Measurements from ENCODE around the gene SLC25A36.

DNA sequence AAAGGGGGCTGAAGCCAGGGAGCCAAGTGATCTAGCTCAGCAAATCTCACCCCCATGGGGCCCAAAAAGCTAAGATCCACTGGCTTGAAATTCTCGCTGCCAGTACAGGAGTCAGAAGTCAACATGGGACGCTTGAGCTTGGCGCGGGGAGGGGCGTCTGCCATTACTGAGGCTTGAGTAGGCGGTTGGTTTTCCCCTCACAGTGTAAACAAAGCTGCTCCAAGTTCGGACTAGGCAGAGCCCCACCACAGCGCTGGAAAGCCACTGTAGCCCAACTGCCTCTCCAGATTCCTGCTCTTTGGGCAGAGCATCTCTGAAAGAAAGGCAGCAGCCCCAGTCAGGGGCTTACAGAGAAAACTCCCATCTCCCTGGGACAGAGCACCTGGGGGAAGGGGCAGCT, 8.1 kb upstream of the SLC25A36 start:
- TF ChIP-seq, protein P1, sequence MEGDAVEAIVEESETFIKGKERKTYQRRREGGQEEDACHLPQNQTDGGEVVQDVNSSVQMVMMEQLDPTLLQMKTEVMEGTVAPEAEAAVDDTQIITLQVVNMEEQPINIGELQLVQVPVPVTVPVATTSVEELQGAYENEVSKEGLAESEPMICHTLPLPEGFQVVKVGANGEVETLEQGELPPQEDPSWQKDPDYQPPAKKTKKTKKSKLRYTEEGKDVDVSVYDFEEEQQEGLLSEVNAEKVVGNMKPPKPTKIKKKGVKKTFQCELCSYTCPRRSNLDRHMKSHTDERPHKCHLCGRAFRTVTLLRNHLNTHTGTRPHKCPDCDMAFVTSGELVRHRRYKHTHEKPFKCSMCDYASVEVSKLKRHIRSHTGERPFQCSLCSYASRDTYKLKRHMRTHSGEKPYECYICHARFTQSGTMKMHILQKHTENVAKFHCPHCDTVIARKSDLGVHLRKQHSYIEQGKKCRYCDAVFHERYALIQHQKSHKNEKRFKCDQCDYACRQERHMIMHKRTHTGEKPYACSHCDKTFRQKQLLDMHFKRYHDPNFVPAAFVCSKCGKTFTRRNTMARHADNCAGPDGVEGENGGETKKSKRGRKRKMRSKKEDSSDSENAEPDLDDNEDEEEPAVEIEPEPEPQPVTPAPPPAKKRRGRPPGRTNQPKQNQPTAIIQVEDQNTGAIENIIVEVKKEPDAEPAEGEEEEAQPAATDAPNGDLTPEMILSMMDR (IDR thresholded peaks at IDR 0.05) = no peak
- no peak for TF ChIP-seq POLR2A (IDR thresholded peaks at IDR 0.05)
